Measurements from ENCODE around the gene TTLL11.
"Not testable (repeated sequence)": the region's sequence is repeated elsewhere in the genome, so short reads cannot be mapped to it uniquely, and the experiment has no call there.

GRCh38 chr9:121792476-121792875 is 300.6 kb downstream of the TTLL11 start:
- not testable (repeated sequence) for TF ChIP-seq EP300 (IDR thresholded peaks at IDR 0.05; ENCODE audit: low read depth); CTCF (IDR thresholded peaks at IDR 0.05)

Measured in transverse colon (tissue), 3 donors.